ENCODE results near the gene EVPL.
"Not testable (repeated sequence)": the region's sequence is repeated elsewhere in the genome, so short reads cannot be mapped to it uniquely, and the experiment has no call there.

The EVPL gene

GRCh38 chr17:75975757-75976174 lies 51.3 kb downstream of the EVPL start:
- H3K27ac ChIP-seq = no peak overlapping the region
- no peak overlapping the region for H3K4me3 ChIP-seq (ENCODE audit: low read depth, low read length)

GRCh38 chr17:75975187-75975586 lies 51.9 kb downstream of the EVPL start:
- H3K27ac ChIP-seq; H3K27me3 ChIP-seq (replicated peaks); in situ Hi-C loops (cut with HindIII; ENCODE audit: low pct_ligation_motif_present, low sequenced_read_pairs); H3K4me3 ChIP-seq (ENCODE audit: low read depth, low read length); DNase-seq: not testable (repeated sequence)
- peaks cover 14% of the 10 kb centered on the region for H3K36me3 ChIP-seq (replicated peaks)

More at GRCh38 chr17:75975757-75976174, 51.3 kb downstream of the EVPL start:
- Histone ChIP-seq H3K27me3 (replicated peaks) (no peaks in the 10 kb centered on the region), H3K36me3 (replicated peaks) (peaks cover 13% of the 10 kb centered on the region)
- no peak for TF ChIP-seq CTCF (IDR thresholded peaks at IDR 0.05; ENCODE audit: low read depth, low read length, missing control alignments)
- in situ Hi-C loops (cut with HindIII; ENCODE audit: low pct_ligation_motif_present, low sequenced_read_pairs) = no loop called here
- no peak for DNase-seq

GRCh38 chr17:75970626-75971025 lies 56.5 kb downstream of the EVPL start:
- H3K4me3 ChIP-seq (ENCODE audit: low read depth, low read length) = no peak overlapping the region
- TF ChIP-seq CTCF (IDR thresholded peaks at IDR 0.05; ENCODE audit: low read depth, low read length, missing control alignments) = no peak
- in situ Hi-C loops (cut with HindIII; ENCODE audit: low pct_ligation_motif_present, low sequenced_read_pairs) = no loop called here
- H3K36me3 ChIP-seq (replicated peaks) = peaks cover 21% of the 10 kb centered on the region
- H3K27me3 ChIP-seq (replicated peaks) = no peaks in the 10 kb centered on the region
- DNase-seq = no peak
- H3K27ac ChIP-seq = no peak overlapping the region

GRCh38 chr17:75970011-75970523 lies 57.0 kb downstream of the EVPL start:
- TF ChIP-seq CTCF (IDR thresholded peaks at IDR 0.05; ENCODE audit: low read depth, low read length, missing control alignments) = no peak
- no peak for DNase-seq
- in situ Hi-C loops (cut with HindIII; ENCODE audit: low pct_ligation_motif_present, low sequenced_read_pairs) = no loop called here
- Histone ChIP-seq H3K36me3 (replicated peaks) (peaks cover 21% of the 10 kb centered on the region), H3K27ac (no peak overlapping the region), H3K4me3 (ENCODE audit: low read depth, low read length) (no peak overlapping the region), H3K27me3 (replicated peaks) (no peaks in the 10 kb centered on the region)

- DNase-seq; H3K27me3 ChIP-seq (replicated peaks); in situ Hi-C loops (cut with HindIII; ENCODE audit: low pct_ligation_motif_present, low sequenced_read_pairs); H3K4me3 ChIP-seq (ENCODE audit: low read depth, low read length); H3K27ac ChIP-seq: not testable (repeated sequence)
- H3K36me3 ChIP-seq (replicated peaks) = peaks cover 19% of the 10 kb centered on the region
Measured at GRCh38 chr17:75969044-75969443, 58.1 kb downstream of the EVPL start.

GRCh38 chr17:75965468-75965867 lies 61.6 kb downstream of the EVPL start:
- no peak for DNase-seq
- Histone ChIP-seq H3K27ac (no peak overlapping the region), H3K36me3 (replicated peaks) (peaks cover 7% of the 10 kb centered on the region), H3K4me3 (ENCODE audit: low read depth, low read length) (no peak overlapping the region), H3K27me3 (replicated peaks) (no peaks in the 10 kb centered on the region)
- no peak for TF ChIP-seq CTCF (IDR thresholded peaks at IDR 0.05; ENCODE audit: low read depth, low read length, missing control alignments)
- in situ Hi-C loops (cut with HindIII; ENCODE audit: low pct_ligation_motif_present, low sequenced_read_pairs) = no loop called here

GRCh38 chr17:75959839-75960511 lies 67.1 kb downstream of the EVPL start:
- TF ChIP-seq CTCF (IDR thresholded peaks at IDR 0.05; ENCODE audit: low read depth, low read length, missing control alignments) = no peak
- Histone ChIP-seq H3K27ac (no peak overlapping the region), H3K4me3 (ENCODE audit: low read depth, low read length) (no peak overlapping the region), H3K27me3 (replicated peaks) (no peaks in the 10 kb centered on the region), H3K36me3 (replicated peaks) (peaks cover 13% of the 10 kb centered on the region)
- in situ Hi-C loops (cut with HindIII; ENCODE audit: low pct_ligation_motif_present, low sequenced_read_pairs) = no loop called here
- no peak for DNase-seq

Data from brain microvascular endothelial cell (primary cell).